ENCODE data around the gene PRKACA.

DNA sequence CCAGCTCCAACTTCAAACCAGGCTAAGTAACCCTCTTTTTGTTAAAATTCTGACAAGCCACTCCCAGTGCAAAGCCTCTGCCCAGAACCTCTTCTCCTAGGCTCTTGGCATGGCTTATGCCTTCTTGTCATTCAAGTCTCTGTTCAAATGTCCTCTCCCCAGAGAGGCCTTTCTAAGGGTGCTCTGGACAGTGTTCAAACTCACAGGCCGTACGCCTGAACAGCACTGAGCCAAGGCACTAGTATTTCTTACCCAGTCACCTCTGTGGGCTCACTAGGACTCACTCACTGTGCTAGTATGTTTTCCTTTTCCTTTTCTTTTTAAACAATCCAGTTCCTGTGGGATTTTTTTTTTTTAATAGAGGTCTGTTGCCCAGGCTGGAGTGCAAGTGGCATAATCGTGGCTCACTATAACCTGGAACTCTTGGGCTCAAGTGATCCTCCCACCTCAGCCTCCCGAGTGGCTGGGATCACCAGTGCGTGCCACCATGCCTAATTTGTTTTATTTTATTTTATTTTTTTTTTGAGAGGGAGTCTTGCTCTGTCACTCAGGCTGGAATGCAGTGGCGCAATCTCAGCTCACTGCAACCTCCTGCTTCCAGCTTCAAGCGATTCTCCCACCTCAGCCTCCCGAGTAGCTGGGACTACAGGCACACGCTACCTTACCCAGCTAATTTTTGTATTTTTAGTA is 21.2 kb upstream of the PRKACA start:
- TF ChIP-seq, protein P1, sequence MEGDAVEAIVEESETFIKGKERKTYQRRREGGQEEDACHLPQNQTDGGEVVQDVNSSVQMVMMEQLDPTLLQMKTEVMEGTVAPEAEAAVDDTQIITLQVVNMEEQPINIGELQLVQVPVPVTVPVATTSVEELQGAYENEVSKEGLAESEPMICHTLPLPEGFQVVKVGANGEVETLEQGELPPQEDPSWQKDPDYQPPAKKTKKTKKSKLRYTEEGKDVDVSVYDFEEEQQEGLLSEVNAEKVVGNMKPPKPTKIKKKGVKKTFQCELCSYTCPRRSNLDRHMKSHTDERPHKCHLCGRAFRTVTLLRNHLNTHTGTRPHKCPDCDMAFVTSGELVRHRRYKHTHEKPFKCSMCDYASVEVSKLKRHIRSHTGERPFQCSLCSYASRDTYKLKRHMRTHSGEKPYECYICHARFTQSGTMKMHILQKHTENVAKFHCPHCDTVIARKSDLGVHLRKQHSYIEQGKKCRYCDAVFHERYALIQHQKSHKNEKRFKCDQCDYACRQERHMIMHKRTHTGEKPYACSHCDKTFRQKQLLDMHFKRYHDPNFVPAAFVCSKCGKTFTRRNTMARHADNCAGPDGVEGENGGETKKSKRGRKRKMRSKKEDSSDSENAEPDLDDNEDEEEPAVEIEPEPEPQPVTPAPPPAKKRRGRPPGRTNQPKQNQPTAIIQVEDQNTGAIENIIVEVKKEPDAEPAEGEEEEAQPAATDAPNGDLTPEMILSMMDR (IDR thresholded peaks at IDR 0.05) = no peak
- no peak for TF ChIP-seq POLR2A (IDR thresholded peaks at IDR 0.05)
